GM18951 (cell line): ENCODE data around the gene TDP2.
"Not testable (repeated sequence)": the region's sequence is repeated elsewhere in the genome, so short reads cannot be mapped to it uniquely, and the experiment has no call there.

Experiments used
- POLR2A ChIP-seq: IDR thresholded peaks from 4 replicates; pipeline ENCODE4 v1.6.1; 2011; ENCODE audit warnings: mild to moderate bottlenecking; ENCODE audit not compliant: insufficient read length, insufficient read depth; ENCODE audit errors: extremely low read depth
- in situ Hi-C: fragments of 300-500 bp; cut with MboI; formaldehyde crosslinking; loops from one replicate; pipeline ENCODE4 v1.12.0; 2022; ENCODE audit warnings: low sequenced_read_pairs, mixed read lengths, inconsistent platforms; ENCODE audit not compliant: unreplicated experiment

The TDP2 gene

GRCh38 chr6:24668997-24669361, 2.3 kb upstream of the TDP2 start:
- in situ Hi-C loops = no loop called here

GRCh38 chr6:24668066-24668996, 1.6 kb upstream of the TDP2 start:
- in situ Hi-C loops = not testable (repeated sequence)

More at GRCh38 chr6:24668997-24669361, 2.3 kb upstream of the TDP2 start:
- TF ChIP-seq POLR2A = no peak

- TF ChIP-seq POLR2A = no peak
- in situ Hi-C loops = no loop called here
Observed at GRCh38 chr6:24667378-24667803, 692 bp upstream of the TDP2 start.

- in situ Hi-C loops = no loop called here
- no peak for TF ChIP-seq POLR2A
Observed at GRCh38 chr6:24666097-24666640, 530 bp downstream of the TDP2 start.

- in situ Hi-C loops = no loop called here
- no peak for TF ChIP-seq POLR2A
Observed at GRCh38 chr6:24664046-24664987, 2.4 kb downstream of the TDP2 start.

GRCh38 chr6:24663189-24663588, 3.5 kb downstream of the TDP2 start:
- no peak for TF ChIP-seq POLR2A
- in situ Hi-C loops = no loop called here

GRCh38 chr6:24662236-24662635, 4.5 kb downstream of the TDP2 start:
- no peak for TF ChIP-seq POLR2A
- in situ Hi-C loops = no loop called here

- in situ Hi-C loops = not testable (repeated sequence)
Observed at GRCh38 chr6:24661759-24662158, 4.9 kb downstream of the TDP2 start.

GRCh38 chr6:24660105-24660504, 6.6 kb downstream of the TDP2 start:
- TF ChIP-seq POLR2A = no peak
- in situ Hi-C loops = no loop called here

GRCh38 chr6:24659561-24659960, 7.1 kb downstream of the TDP2 start:
- in situ Hi-C loops = no loop called here
- TF ChIP-seq POLR2A = no peak

- no peak for TF ChIP-seq POLR2A
Observed at GRCh38 chr6:24658573-24659560, 7.8 kb downstream of the TDP2 start.

GRCh38 chr6:24655215-24655614, 11.5 kb downstream of the TDP2 start:
- no peak for TF ChIP-seq POLR2A
- in situ Hi-C loops = no loop called here

More at GRCh38 chr6:24658573-24659560, 7.8 kb downstream of the TDP2 start:
- in situ Hi-C loops = no loop called here
